Testis (tissue), 3 donors: ENCODE measurements around the gene NTNG2. TPM values are rescaled to one million over a fixed set of nuclear protein-coding genes. Genes with fewer than 3 reads are reported as not detected.

Experiments
- DNase-seq: peaks from one replicate; pipeline ENCODE4 v3.0.0-alpha.2; 2019
- H3K27ac ChIP-seq, 2 donors: fragments of 200-600 bp; sonication (generic); one replicate each; pipeline ENCODE4 v1.5.1; 2019
- H3K27me3 ChIP-seq: fragments of 200-600 bp; sonication (generic); one replicate; pipeline ENCODE4 v1.5.1; 2019
- H3K36me3 ChIP-seq: fragments of 200-600 bp; sonication (generic); one replicate; pipeline ENCODE4 v1.5.1; 2017; ENCODE audit warnings: low read depth; ENCODE audit errors: missing control alignments
- H3K4me1 ChIP-seq: fragments of 200-600 bp; sonication (generic); one replicate; pipeline ENCODE4 v1.5.1; 2019
- H3K4me3 ChIP-seq, 2 donors: fragments of 200-600 bp; sonication (generic); one replicate each; pipeline ENCODE4 v1.5.1; 2017 to 2019
- H3K9me3 ChIP-seq: fragments of 200-600 bp; sonication (generic); one replicate; pipeline ENCODE4 v1.5.1; 2017
- CTCF ChIP-seq, 3 experiments: fragments of 450-650 bp in 2 of 3; fragments of 200-600 bp in 1 of 3; sonication (generic) in 1 of 3; IDR thresholded peaks; one replicate each; pipeline ENCODE4 v1.5.1; 2016 to 2019; ENCODE audit warnings: antibody characterized with exemption in 3 of 3, mild to moderate bottlenecking in 2 of 3, moderate library complexity in 1 of 3
- POLR2A ChIP-seq: fragments of 450-650 bp; IDR thresholded peaks from one replicate; pipeline ENCODE4 v1.6.1; 2017; ENCODE audit warnings: antibody characterized with exemption, mild to moderate bottlenecking, moderate library complexity
- WGBS, 2 donors: methylation state at CpG; one replicate each; pipeline ENCODE4 v1.1.5; 2018; 5-methylcytosine and 5-hydroxymethylcytosine counted together
- intact Hi-C: fragments of 100-400 bp; cut with DNase I; formaldehyde crosslinking; loops from one replicate; pipeline ENCODE4 v1.15.1; 2023; ENCODE audit warnings: low total_unique reads
- polyA plus RNA-seq: library from polyadenylated mRNA; stranded (reverse); fragments of 350-450 nt; fragmentation: Illumina TruSeq; extraction: RNeasy Lipid Tissue Mini Kit (QIAGEN cat#74804); gene quantifications from one replicate; pipeline ENCODE4 v1.2.3, GENCODE V29; 2014; ENCODE audit warnings: low read depth, low replicate concordance; ENCODE audit not compliant: insufficient read depth
- total RNA-seq, 2 donors: library from RNA; depleted of rRNA; stranded (reverse); fragments of >200 nt; gene quantifications; one replicate each; pipeline ENCODE4 v1.2.3, GENCODE V29; 2016

The NTNG2 gene
- total and polyA plus RNA-seq, 3 donors from 2014 or later: 3.3 to 29.0 (median 23.7) TPM

GRCh38 chr9:132274861-132275260 lies 113.0 kb downstream of the NTNG2 start:
- no peaks in the 10 kb centered on the region for H3K4me1 ChIP-seq
- H3K27me3 ChIP-seq: no peaks in the 10 kb centered on the region
- 96 to 99% methylated on average over 2 of the region's 2 CpGs for WGBS, 2 donors
- no peaks in the 10 kb centered on the region for H3K9me3 ChIP-seq
- DNase-seq: no peak
- intact Hi-C loops: no loop called here
- TF ChIP-seq POLR2A: no peak
- TF ChIP-seq CTCF (IDR thresholded peaks at IDR 0.05): no peak
- H3K4me3 ChIP-seq: no peak overlapping the region
- no peaks in the 10 kb centered on the region for H3K36me3 ChIP-seq
- no peak overlapping the region for H3K27ac ChIP-seq

GRCh38 chr9:132283165-132283564 lies 121.3 kb downstream of the NTNG2 start:
- no peak for DNase-seq
- H3K27me3 ChIP-seq: no peaks in the 10 kb centered on the region
- no peak overlapping the region for H3K4me3 ChIP-seq
- no peaks in the 10 kb centered on the region for H3K9me3 ChIP-seq
- no peaks in the 10 kb centered on the region for H3K4me1 ChIP-seq
- WGBS, 2 donors: 61 to 62% methylated on average over 4 of the region's 4 CpGs
- H3K27ac ChIP-seq: no peak overlapping the region
- TF ChIP-seq POLR2A (no peak), CTCF (IDR thresholded peaks at IDR 0.05) (no peak)
- H3K36me3 ChIP-seq: no peaks in the 10 kb centered on the region
- intact Hi-C loops: no loop called here

GRCh38 chr9:132283863-132284262 lies 122.0 kb downstream of the NTNG2 start:
- 82 to 89% methylated on average over 7 of the region's 7 CpGs for WGBS, 2 donors
- H3K4me3 ChIP-seq: no peak overlapping the region
- DNase-seq: no peak
- no peak overlapping the region for H3K27ac ChIP-seq
- TF ChIP-seq POLR2A (no peak), CTCF (IDR thresholded peaks at IDR 0.05) (no peak)
- H3K36me3 ChIP-seq: no peaks in the 10 kb centered on the region
- H3K27me3 ChIP-seq: no peaks in the 10 kb centered on the region
- no peaks in the 10 kb centered on the region for H3K9me3 ChIP-seq
- intact Hi-C loops: no loop called here
- no peaks in the 10 kb centered on the region for H3K4me1 ChIP-seq

DNA sequence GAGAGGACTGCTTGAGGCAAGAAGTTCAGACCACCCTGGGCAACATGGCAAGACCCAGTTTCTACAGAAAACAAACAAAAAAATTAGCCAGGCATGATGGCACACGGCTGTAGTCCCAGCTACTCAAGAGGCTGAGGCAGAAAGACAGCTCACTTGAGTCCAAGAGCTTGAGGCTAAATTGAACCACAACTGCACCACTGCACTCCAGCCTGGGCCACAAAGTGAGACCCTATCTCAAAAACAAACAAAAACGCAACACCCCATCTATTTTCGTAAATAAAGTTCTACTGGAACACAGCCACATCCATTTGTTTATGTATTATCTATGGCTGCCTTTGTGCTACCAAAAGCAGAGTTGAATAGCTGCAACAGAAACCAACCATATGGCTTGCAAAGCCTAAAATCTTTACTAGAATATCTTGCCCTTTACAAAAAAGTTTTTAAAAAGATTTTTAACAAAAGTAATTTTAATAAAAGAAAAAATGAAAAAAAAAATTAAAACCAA lies 125.5 kb downstream of the NTNG2 start:
- Histone ChIP-seq H3K4me3 (no peak overlapping the region), H3K27me3 (no peaks in the 10 kb centered on the region), H3K27ac (no peak overlapping the region), H3K36me3 (no peaks in the 10 kb centered on the region), H3K4me1 (no peaks in the 10 kb centered on the region), H3K9me3 (no peaks in the 10 kb centered on the region)
- intact Hi-C loops: no loop called here
- WGBS, 2 donors: 75 to 86% methylated on average over 3 of the region's 3 CpGs
- no peak for DNase-seq
- TF ChIP-seq CTCF (IDR thresholded peaks at IDR 0.05) (no peak), POLR2A (no peak)

- Histone ChIP-seq H3K4me3 (no peak overlapping the region), H3K27ac (peak overlapping the region in 1 of 2 donors; percentile 51), H3K27me3 (no peaks in the 10 kb centered on the region), H3K4me1 (no peaks in the 10 kb centered on the region), H3K36me3 (no peaks in the 10 kb centered on the region), H3K9me3 (no peaks in the 10 kb centered on the region)
- intact Hi-C loops: no loop called here
- 21 to 28% methylated on average over 1 of the region's 1 CpG for WGBS, 2 donors
- DNase-seq: no peak
- TF ChIP-seq POLR2A (no peak), CTCF (IDR thresholded peaks at IDR 0.05) (no peak)
These were observed 126.5 kb downstream of the NTNG2 start for GRCh38 chr9:132288361-132288760.
